ENCODE results near the gene PITPNM3. TPM values are rescaled to one million over a fixed set of nuclear protein-coding genes. Genes with fewer than 3 reads are reported as not detected.

The PITPNM3 gene
- total and polyA plus RNA-seq, 4 donors = 2.0 to 12.6 (median 5.4) TPM

DNA sequence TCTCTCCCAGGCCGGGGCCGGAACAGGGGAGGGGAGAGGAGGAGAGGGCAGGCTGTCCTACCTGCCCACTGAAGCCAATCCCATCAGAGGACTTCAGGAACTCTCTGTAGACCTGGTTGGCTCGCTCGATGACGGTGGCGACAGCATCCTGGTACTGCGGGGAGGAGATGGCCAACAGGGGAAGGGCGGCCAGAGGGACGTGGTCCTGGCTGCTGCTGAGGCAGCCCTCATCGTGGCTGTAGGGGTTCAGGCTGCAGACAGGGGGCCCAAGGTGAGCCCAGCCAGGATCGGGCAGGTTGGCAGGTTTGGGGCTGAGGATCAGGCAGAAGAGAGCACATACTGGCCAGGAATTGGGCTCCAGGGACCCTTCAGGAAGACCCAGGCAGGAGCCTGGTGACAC is 77.9 kb downstream of the PITPNM3 start:
- Histone ChIP-seq H3K4me3 (no peak overlapping the region), H3K9ac (ENCODE audit: insufficient read depth in 1 of 2, low read length in 2 of 2) (no peak overlapping the region), H3K27ac (ENCODE audit: low read depth in 1 of 2, low read length in 1 of 2) (no peak overlapping the region), H3K4me1 (ENCODE audit: control insufficient read depth in 5 of 5, insufficient read depth in 5 of 5, low read length in 5 of 5) (peaks cover 0 to 11% (median 0%) of the 10 kb centered on the region in 5 donors), H3K36me3 (ENCODE audit: control insufficient read depth in 4 of 4, insufficient read depth in 4 of 4, low read length in 4 of 4) (peaks cover 0 to 2% (median 0%) of the 10 kb centered on the region in 4 donors), H3K9me3 (ENCODE audit: control insufficient read depth in 4 of 4, insufficient read depth in 3 of 4, low read length in 3 of 4) (no peaks in the 10 kb centered on the region), H3K27me3 (ENCODE audit: control insufficient read depth in 3 of 3, insufficient read depth in 3 of 3, low read length in 2 of 3) (peaks cover 0 to 2% (median 0%) of the 10 kb centered on the region in 3 donors)
- DNase-seq (no peak), ATAC-seq (ENCODE audit: insufficient read depth, low FRiP score) (no peak)
- TF ChIP-seq CTCF (IDR thresholded peaks at IDR 0.05; ENCODE audit: control extremely low read depth, extremely low read depth) = no peak
- 94 to 95% methylated on average over 11 of the region's 11 CpGs for WGBS, 2 donors

GRCh38 chr17:6477831-6478383 is 78.4 kb downstream of the PITPNM3 start:
- 92 to 97% methylated on average over 14 of the region's 14 CpGs for WGBS, 2 donors
- DNase-seq = no peak

GRCh38 chr17:6476810-6477179 is 79.6 kb downstream of the PITPNM3 start:
- no peak overlapping the region for H3K4me3 ChIP-seq
- DNase-seq (no peak), ATAC-seq (ENCODE audit: insufficient read depth, low FRiP score) (no peak)
- no peak overlapping the region for H3K9ac ChIP-seq (ENCODE audit: insufficient read depth in 1 of 2, low read length in 2 of 2)
- no peak overlapping the region for H3K27ac ChIP-seq (ENCODE audit: low read depth in 1 of 2, low read length in 1 of 2)
- H3K4me1 ChIP-seq (ENCODE audit: control insufficient read depth in 5 of 5, insufficient read depth in 5 of 5, low read length in 5 of 5) = peaks cover 0 to 11% (median 0%) of the 10 kb centered on the region in 5 donors
- no peaks in the 10 kb centered on the region for H3K36me3 ChIP-seq (ENCODE audit: control insufficient read depth in 4 of 4, insufficient read depth in 4 of 4, low read length in 4 of 4)
- peaks cover 0 to 2% (median 0%) of the 10 kb centered on the region in 3 donors for H3K27me3 ChIP-seq (ENCODE audit: control insufficient read depth in 3 of 3, insufficient read depth in 3 of 3, low read length in 2 of 3)
- no peaks in the 10 kb centered on the region for H3K9me3 ChIP-seq (ENCODE audit: control insufficient read depth in 4 of 4, insufficient read depth in 3 of 4, low read length in 3 of 4)
- 93 to 94% methylated on average over 10 of the region's 10 CpGs for WGBS, 2 donors
- TF ChIP-seq CTCF (IDR thresholded peaks at IDR 0.05; ENCODE audit: control extremely low read depth, extremely low read depth) = no peak

More at GRCh38 chr17:6477831-6478383, 78.4 kb downstream of the PITPNM3 start:
- no peak for ATAC-seq (ENCODE audit: insufficient read depth, low FRiP score)
- peaks cover 0 to 11% (median 0%) of the 10 kb centered on the region in 5 donors for H3K4me1 ChIP-seq (ENCODE audit: control insufficient read depth in 5 of 5, insufficient read depth in 5 of 5, low read length in 5 of 5)
- no peak overlapping the region for H3K4me3 ChIP-seq
- no peak overlapping the region for H3K9ac ChIP-seq (ENCODE audit: insufficient read depth in 1 of 2, low read length in 2 of 2)
- no peaks in the 10 kb centered on the region for H3K36me3 ChIP-seq (ENCODE audit: control insufficient read depth in 4 of 4, insufficient read depth in 4 of 4, low read length in 4 of 4)
- TF ChIP-seq CTCF (IDR thresholded peaks at IDR 0.05; ENCODE audit: control extremely low read depth, extremely low read depth) = no peak
- H3K27me3 ChIP-seq (ENCODE audit: control insufficient read depth in 3 of 3, insufficient read depth in 3 of 3, low read length in 2 of 3) = peaks cover 0 to 2% (median 0%) of the 10 kb centered on the region in 3 donors
- H3K9me3 ChIP-seq (ENCODE audit: control insufficient read depth in 4 of 4, insufficient read depth in 3 of 4, low read length in 3 of 4) = no peaks in the 10 kb centered on the region
- no peak overlapping the region for H3K27ac ChIP-seq (ENCODE audit: low read depth in 1 of 2, low read length in 1 of 2)
